Activated CD8-positive, alpha-beta memory T cell treated with anti-CD3 and anti-CD28 coated beads for 48 hours (primary cell): Measurements from ENCODE around the gene WDR55.
"Not testable (repeated sequence)": the region's sequence is repeated elsewhere in the genome, so short reads cannot be mapped to it uniquely, and the experiment has no call there.

Experiments
- DNase-seq, 3 experiments: peaks; one replicate each; pipeline ENCODE4 v3.0.0-alpha.2; 2020; ENCODE audit warnings: low read depth in 2 of 3, low spot score in 2 of 3

The WDR55 gene

GRCh38 chr5:140710899-140711552 is 46.3 kb downstream of the WDR55 start:
- DNase-seq = peak; percentile 74 to 95 (median 83)

GRCh38 chr5:140711794-140712193 is 47.1 kb downstream of the WDR55 start:
- DNase-seq = no peak

- no peak for DNase-seq
These were observed 48.9 kb downstream of the WDR55 start for GRCh38 chr5:140713562-140714094.

- DNase-seq = not testable (repeated sequence)
These were observed 51.5 kb downstream of the WDR55 start for GRCh38 chr5:140716238-140716637.

GRCh38 chr5:140718266-140718592 is 53.5 kb downstream of the WDR55 start:
- DNase-seq = no peak

GRCh38 chr5:140720738-140721137 is 56.0 kb downstream of the WDR55 start:
- not testable (repeated sequence) for DNase-seq

- DNase-seq = not testable (repeated sequence)
These were observed 56.7 kb downstream of the WDR55 start for GRCh38 chr5:140721395-140721794.
